SK-N-SH treated with all-trans-retinoic acid at 6 μM for 48 hours (cell line): ENCODE results near the gene SUPT16H.

Source experiments
- ARNTL ChIP-seq: fragments of 450-650 bp; formaldehyde crosslinking; IDR thresholded peaks from 2 replicates; pipeline ENCODE4 v1.5.0; 2020; ENCODE audit warnings: low read depth, mild to moderate bottlenecking, moderate library complexity, borderline replicate concordance
- BACH2 ChIP-seq: fragments of 250-450 bp; sonication (Bioruptor Pico); IDR thresholded peaks from 2 replicates; pipeline ENCODE4 v1.9.0; 2021; ENCODE audit warnings: mild to moderate bottlenecking, borderline replicate concordance
- CSDC2 ChIP-seq: fragments of 250-450 bp; sonication (Bioruptor Pico); IDR thresholded peaks from 2 replicates; pipeline ENCODE4 v1.5.0; 2020; ENCODE audit warnings: mild to moderate bottlenecking, moderate library complexity
- ISL1 ChIP-seq: fragments of 250-450 bp; sonication (Bioruptor Pico); IDR thresholded peaks from 2 replicates; pipeline ENCODE4 v2.1.2; 2022; ENCODE audit warnings: mild to moderate bottlenecking, moderate library complexity
- PPARA ChIP-seq: fragments of 250-450 bp; sonication (Bioruptor Pico); IDR thresholded peaks from 2 replicates; pipeline ENCODE4 v1.5.0; 2020; ENCODE audit warnings: mild to moderate bottlenecking, borderline replicate concordance
- TCF4 ChIP-seq: fragments of 250-450 bp; sonication (Bioruptor Pico); IDR thresholded peaks from 2 replicates; pipeline ENCODE4 v1.8.0; 2021; ENCODE audit warnings: mild to moderate bottlenecking, moderate library complexity, borderline replicate concordance
- TSHZ2 ChIP-seq: fragments of 250-450 bp; sonication (Bioruptor Pico); IDR thresholded peaks from 2 replicates; pipeline ENCODE4 v1.5.0; 2020; ENCODE audit warnings: mild to moderate bottlenecking, moderate library complexity
- ZFP30 ChIP-seq: fragments of 450-650 bp; formaldehyde crosslinking; IDR thresholded peaks from 2 replicates; pipeline ENCODE4 v1.5.0; 2022; ENCODE audit warnings: mild to moderate bottlenecking, moderate library complexity
- ZNF70 ChIP-seq: fragments of 450-650 bp; formaldehyde crosslinking; IDR thresholded peaks from 2 replicates; pipeline ENCODE4 v1.5.0; 2020; ENCODE audit warnings: mild to moderate bottlenecking, moderate library complexity
- ZNF8 ChIP-seq: fragments of 450-650 bp; formaldehyde crosslinking; IDR thresholded peaks from 2 replicates; pipeline ENCODE4 v1.5.0; 2020; ENCODE audit warnings: mild to moderate bottlenecking, moderate library complexity
- TF ChIP-seq, protein P1 (sequence below): fragments of 250-450 bp; sonication (Bioruptor Pico); IDR thresholded peaks from 2 replicates; pipeline ENCODE4 v1.8.0; 2020; ENCODE audit warnings: mild to moderate bottlenecking, moderate library complexity, borderline replicate concordance
- TF ChIP-seq, protein P2 (sequence below): fragments of 250-450 bp; sonication (Bioruptor Pico); IDR thresholded peaks from 2 replicates; pipeline ENCODE4 v1.5.1; 2020; ENCODE audit warnings: low read depth, mild to moderate bottlenecking, moderate library complexity
- TF ChIP-seq, protein P3 (sequence below): fragments of 250-450 bp; sonication (Bioruptor Pico); IDR thresholded peaks from 2 replicates; pipeline ENCODE4 v1.5.1; 2021; ENCODE audit warnings: mild to moderate bottlenecking, moderate library complexity

- TF ChIP-seq BACH2 (CRISPR knock-in tag) (no peak), PPARA (no peak), CSDC2 (CRISPR knock-in tag) (no peak), ZFP30 (CRISPR knock-in tag) (no peak), TSHZ2 (CRISPR knock-in tag) (no peak), ISL1 (CRISPR knock-in tag) (no peak), ZNF8 (no peak), ARNTL (CRISPR knock-in tag) (no peak), ZNF70 (no peak), TCF4 (CRISPR knock-in tag) (no peak)
- TF ChIP-seq, protein P1, sequence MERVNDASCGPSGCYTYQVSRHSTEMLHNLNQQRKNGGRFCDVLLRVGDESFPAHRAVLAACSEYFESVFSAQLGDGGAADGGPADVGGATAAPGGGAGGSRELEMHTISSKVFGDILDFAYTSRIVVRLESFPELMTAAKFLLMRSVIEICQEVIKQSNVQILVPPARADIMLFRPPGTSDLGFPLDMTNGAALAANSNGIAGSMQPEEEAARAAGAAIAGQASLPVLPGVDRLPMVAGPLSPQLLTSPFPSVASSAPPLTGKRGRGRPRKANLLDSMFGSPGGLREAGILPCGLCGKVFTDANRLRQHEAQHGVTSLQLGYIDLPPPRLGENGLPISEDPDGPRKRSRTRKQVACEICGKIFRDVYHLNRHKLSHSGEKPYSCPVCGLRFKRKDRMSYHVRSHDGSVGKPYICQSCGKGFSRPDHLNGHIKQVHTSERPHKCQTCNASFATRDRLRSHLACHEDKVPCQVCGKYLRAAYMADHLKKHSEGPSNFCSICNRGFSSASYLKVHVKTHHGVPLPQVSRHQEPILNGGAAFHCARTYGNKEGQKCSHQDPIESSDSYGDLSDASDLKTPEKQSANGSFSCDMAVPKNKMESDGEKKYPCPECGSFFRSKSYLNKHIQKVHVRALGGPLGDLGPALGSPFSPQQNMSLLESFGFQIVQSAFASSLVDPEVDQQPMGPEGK (CRISPR knock-in tag), result no peak
- TF ChIP-seq, protein P2, sequence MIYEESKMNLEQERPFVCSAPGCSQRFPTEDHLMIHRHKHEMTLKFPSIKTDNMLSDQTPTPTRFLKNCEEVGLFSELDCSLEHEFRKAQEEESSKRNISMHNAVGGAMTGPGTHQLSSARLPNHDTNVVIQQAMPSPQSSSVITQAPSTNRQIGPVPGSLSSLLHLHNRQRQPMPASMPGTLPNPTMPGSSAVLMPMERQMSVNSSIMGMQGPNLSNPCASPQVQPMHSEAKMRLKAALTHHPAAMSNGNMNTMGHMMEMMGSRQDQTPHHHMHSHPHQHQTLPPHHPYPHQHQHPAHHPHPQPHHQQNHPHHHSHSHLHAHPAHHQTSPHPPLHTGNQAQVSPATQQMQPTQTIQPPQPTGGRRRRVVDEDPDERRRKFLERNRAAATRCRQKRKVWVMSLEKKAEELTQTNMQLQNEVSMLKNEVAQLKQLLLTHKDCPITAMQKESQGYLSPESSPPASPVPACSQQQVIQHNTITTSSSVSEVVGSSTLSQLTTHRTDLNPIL (CRISPR knock-in tag), result no peak
- TF ChIP-seq, protein P3, sequence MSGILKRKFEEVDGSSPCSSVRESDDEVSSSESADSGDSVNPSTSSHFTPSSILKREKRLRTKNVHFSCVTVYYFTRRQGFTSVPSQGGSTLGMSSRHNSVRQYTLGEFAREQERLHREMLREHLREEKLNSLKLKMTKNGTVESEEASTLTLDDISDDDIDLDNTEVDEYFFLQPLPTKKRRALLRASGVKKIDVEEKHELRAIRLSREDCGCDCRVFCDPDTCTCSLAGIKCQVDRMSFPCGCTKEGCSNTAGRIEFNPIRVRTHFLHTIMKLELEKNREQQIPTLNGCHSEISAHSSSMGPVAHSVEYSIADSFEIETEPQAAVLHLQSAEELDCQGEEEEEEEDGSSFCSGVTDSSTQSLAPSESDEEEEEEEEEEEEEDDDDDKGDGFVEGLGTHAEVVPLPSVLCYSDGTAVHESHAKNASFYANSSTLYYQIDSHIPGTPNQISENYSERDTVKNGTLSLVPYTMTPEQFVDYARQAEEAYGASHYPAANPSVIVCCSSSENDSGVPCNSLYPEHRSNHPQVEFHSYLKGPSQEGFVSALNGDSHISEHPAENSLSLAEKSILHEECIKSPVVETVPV (CRISPR knock-in tag), result no peak
These were observed 76.2 kb downstream of the SUPT16H start for GRCh38 chr14:21307637-21308036.
